ENCODE results near the gene DAPK2.

DNA sequence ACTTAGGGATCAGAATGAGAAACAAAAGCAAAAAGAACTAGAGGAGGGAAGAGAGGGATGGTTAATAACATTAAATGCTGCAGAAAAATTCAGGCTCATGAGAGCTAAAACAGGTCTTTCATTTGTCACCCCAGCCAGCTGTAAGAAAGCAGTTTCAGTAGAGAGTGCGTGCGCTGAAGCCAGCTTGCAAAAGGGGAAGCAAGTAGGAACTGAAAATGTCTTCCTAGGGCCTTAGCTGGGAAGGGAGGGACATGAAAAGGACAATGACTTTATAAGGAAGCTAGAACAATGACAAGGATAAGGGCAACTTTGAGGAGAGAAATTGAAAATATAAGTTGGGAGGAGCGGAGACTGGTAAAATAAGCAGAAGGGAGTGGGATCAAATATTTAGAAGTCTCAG lies 44.2 kb upstream of the DAPK2 start:
- TF ChIP-seq TEAD4 (IDR thresholded peaks at IDR 0.05), result no peak
- TF ChIP-seq, protein P1, sequence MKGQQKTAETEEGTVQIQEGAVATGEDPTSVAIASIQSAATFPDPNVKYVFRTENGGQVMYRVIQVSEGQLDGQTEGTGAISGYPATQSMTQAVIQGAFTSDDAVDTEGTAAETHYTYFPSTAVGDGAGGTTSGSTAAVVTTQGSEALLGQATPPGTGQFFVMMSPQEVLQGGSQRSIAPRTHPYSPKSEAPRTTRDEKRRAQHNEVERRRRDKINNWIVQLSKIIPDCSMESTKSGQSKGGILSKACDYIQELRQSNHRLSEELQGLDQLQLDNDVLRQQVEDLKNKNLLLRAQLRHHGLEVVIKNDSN (IDR thresholded peaks at IDR 0.05), result no peak
- TF ChIP-seq RAD21 (IDR thresholded peaks at IDR 0.05; ENCODE audit: low read depth), result no peak
- TF ChIP-seq, protein P2, sequence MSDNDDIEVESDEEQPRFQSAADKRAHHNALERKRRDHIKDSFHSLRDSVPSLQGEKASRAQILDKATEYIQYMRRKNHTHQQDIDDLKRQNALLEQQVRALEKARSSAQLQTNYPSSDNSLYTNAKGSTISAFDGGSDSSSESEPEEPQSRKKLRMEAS (IDR thresholded peaks at IDR 0.05), result no peak

Measured in Ishikawa (cell line).